Measurements from ENCODE around the gene MYOD1.

The MYOD1 gene

GRCh38 chr11:17750013-17750800 is 30.8 kb downstream of the MYOD1 start:
- no peak for DNase-seq (ENCODE audit: low spot score)

- no peak for DNase-seq (ENCODE audit: low spot score)
Measured at GRCh38 chr11:17750801-17751165, 31.4 kb downstream of the MYOD1 start.

GRCh38 chr11:17751558-17751957 is 32.2 kb downstream of the MYOD1 start:
- no peak for DNase-seq (ENCODE audit: low spot score)

GRCh38 chr11:17752144-17752543 is 32.8 kb downstream of the MYOD1 start:
- no peak for DNase-seq (ENCODE audit: low spot score)

- DNase-seq (ENCODE audit: low spot score) = no peak
Measured at GRCh38 chr11:17753153-17753552, 33.8 kb downstream of the MYOD1 start.

- no peak for DNase-seq (ENCODE audit: low spot score)
Measured at GRCh38 chr11:17753641-17754040, 34.3 kb downstream of the MYOD1 start.

GRCh38 chr11:17755891-17756290 is 36.5 kb downstream of the MYOD1 start:
- no peak for DNase-seq (ENCODE audit: low spot score)

GRCh38 chr11:17760102-17761029 is 41.0 kb downstream of the MYOD1 start:
- peak; percentile 20 for DNase-seq (ENCODE audit: low spot score)

- no peak for DNase-seq (ENCODE audit: low spot score)
Measured at GRCh38 chr11:17762309-17762974, 43.1 kb downstream of the MYOD1 start.

- no peak for DNase-seq (ENCODE audit: low spot score)
Measured at GRCh38 chr11:17763244-17763643, 43.9 kb downstream of the MYOD1 start.

GRCh38 chr11:17763703-17764102 is 44.3 kb downstream of the MYOD1 start:
- no peak for DNase-seq (ENCODE audit: low spot score)

- DNase-seq (ENCODE audit: low spot score) = no peak
Measured at GRCh38 chr11:17764446-17765218, 45.3 kb downstream of the MYOD1 start.

- DNase-seq (ENCODE audit: low spot score) = no peak
Measured at GRCh38 chr11:17765356-17766072, 46.1 kb downstream of the MYOD1 start.

- no peak for DNase-seq (ENCODE audit: low spot score)
Measured at GRCh38 chr11:17766073-17766359, 46.6 kb downstream of the MYOD1 start.

- no peak for DNase-seq (ENCODE audit: low spot score)
Measured at GRCh38 chr11:17766590-17766989, 47.2 kb downstream of the MYOD1 start.

GRCh38 chr11:17767301-17767885 is 48.0 kb downstream of the MYOD1 start:
- no peak for DNase-seq (ENCODE audit: low spot score)

GRCh38 chr11:17767914-17768313 is 48.5 kb downstream of the MYOD1 start:
- no peak for DNase-seq (ENCODE audit: low spot score)

GRCh38 chr11:17768547-17768946 is 49.2 kb downstream of the MYOD1 start:
- no peak for DNase-seq (ENCODE audit: low spot score)

- no peak for DNase-seq (ENCODE audit: low spot score)
Measured at GRCh38 chr11:17769218-17769617, 49.8 kb downstream of the MYOD1 start.

GRCh38 chr11:17770048-17770652 is 50.8 kb downstream of the MYOD1 start:
- DNase-seq (ENCODE audit: low spot score) = no peak

- DNase-seq (ENCODE audit: low spot score) = no peak
Measured at GRCh38 chr11:17770917-17771316, 51.5 kb downstream of the MYOD1 start.

All from pons (tissue), 1 donor.